ENCODE measurements around the gene SIRT2.

The SIRT2 gene

DNA sequence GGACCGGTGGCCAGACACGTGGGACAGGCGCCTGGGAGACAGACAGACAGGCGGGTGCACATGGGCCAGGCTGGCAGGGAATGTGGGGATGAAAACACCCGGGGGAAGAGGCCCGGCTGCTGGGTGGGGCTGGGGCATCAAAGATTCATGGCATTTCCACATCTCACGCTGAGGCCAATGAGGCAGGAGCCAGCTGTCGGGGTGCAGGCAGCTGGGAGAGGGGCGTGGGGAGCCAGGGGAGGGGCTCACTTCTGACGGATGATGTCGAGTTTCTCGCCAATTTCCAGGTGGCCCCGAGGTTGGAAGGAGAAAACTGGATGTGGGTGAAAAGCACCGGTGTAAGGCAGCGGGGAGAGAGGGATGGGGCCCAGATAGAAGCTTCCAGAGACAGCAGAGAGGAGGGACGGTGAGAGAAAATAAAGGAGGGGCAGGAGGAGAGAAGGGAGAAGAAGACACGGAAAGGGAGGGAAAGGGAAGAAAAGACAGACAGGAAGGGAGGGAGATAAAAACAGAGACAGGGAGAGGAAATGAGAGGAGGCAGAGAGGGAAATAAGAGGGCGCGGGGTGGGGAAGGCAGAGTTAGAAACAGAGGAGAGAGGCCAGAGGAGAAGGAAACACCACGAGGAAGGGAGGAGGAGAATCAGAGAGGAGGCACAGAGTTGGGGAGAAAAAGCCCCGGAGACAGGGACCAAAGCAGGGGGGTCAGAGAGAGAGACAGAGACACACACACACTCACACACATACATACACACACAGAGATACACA is 20.6 kb upstream of the SIRT2 start:
- DNase-seq: no peak

- DNase-seq: no peak
Measured at GRCh38 chr19:38918526-38918925, 19.1 kb upstream of the SIRT2 start.

DNA sequence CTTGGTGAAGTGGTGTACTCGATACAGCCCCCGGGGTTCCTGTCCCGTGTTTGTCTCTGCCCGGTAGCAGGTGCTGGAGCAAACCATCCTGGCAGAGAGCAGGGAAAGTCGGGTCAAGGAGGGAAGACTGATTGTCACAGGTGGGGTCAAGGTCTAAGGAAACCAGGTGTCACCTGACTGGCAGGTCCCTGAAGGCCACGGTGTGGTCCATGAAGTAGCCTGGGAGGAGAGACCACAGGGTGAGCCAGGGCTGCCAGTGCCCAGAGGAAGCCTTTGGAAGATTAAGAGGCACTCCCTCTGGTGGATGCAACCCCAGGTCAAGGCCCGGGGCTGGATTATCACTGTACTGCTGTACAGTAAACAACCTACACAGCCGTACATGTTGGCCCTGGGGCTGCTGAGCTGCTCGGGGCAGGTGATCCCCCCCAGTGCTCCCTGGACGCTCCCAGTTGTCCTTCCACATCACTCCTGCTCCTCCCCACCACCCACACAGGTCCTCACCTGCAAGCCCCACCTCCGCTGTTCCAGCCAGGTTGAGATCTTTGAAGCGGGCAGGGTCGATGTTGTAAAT is 18.6 kb upstream of the SIRT2 start:
- DNase-seq: peak in 2 of 3 donors; percentile 12

DNA sequence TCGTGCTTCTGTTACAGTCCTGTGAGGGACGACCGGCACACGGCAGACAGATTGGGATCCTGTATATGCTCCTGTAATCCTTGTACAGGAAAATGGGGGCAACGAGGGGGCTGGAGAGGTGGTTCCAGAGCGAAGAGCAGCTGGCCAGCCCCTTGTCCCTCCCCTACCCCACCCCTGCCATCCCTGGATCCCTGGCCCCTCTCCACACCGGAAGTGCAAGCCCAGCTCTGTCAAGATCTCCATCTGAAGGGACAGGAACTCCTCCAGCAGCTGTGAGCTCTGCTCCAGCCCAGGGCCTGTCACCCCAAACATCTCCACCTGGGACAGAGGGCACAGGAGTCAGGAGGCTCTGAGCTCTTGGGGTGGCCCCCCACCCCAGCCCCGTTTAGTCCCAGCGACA is 18.1 kb upstream of the SIRT2 start:
- no peak for DNase-seq

- no peak for DNase-seq
Measured at GRCh38 chr19:38915329-38916321, 16.2 kb upstream of the SIRT2 start.

GRCh38 chr19:38913958-38914357 is 14.5 kb upstream of the SIRT2 start:
- DNase-seq: no peak

GRCh38 chr19:38912600-38913514 is 13.4 kb upstream of the SIRT2 start:
- peak; percentile 66 to 74 (median 66) for DNase-seq

DNA sequence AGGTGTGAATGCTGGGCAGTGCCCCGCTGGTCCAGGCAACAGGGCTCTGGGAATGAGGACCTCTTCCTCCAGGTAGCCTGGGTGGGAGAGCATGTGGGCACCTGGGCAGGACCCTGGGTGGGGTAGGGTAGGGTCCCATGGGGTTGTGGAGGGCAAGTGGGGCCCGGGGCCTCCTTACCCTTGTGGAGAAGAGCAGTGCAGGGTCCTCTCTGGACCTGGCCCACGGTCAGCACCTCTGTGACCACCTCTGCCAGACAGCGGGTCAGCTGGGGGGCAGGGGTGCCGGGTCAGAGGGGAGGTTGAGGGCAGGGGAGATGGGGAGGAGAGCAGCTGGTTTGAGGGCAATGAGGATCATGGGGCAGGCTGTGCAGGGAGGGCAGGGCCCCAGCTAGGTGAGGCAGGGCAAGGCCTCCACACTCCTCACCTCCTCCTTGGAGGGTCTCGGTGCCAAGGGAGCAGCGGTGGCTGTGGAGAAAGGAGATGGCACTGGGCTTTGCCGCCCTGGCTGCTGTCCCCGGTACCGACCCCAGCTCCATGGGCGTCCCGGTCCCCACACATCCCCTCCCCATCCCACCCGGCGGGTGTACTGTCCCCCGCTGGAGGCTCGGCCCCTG is 12.1 kb upstream of the SIRT2 start:
- DNase-seq: no peak

GRCh38 chr19:38910488-38910887 is 11.1 kb upstream of the SIRT2 start:
- DNase-seq: no peak

DNA sequence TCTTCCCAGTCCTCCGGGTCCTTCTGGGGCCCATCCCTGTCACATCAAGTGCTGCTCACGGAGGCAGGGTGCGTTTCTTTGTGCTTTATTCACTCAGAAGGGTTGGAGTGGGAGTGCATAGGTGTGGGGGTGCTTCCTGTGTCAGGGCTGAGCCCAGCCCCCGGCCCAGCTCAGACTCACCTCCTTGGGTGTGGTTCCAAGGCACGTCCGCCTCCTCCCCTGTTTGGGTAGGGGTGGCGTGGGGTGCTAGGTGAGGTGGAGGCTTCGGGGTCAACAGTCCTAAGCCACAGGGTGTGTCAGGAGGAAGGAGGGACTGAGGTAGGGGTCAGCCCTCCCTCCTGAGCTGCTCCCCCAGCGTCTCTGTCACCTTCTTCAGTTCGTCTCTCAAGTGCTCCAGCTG is 9.5 kb upstream of the SIRT2 start:
- no peak for DNase-seq

GRCh38 chr19:38907670-38908069 is 8.3 kb upstream of the SIRT2 start:
- no peak for DNase-seq

DNA sequence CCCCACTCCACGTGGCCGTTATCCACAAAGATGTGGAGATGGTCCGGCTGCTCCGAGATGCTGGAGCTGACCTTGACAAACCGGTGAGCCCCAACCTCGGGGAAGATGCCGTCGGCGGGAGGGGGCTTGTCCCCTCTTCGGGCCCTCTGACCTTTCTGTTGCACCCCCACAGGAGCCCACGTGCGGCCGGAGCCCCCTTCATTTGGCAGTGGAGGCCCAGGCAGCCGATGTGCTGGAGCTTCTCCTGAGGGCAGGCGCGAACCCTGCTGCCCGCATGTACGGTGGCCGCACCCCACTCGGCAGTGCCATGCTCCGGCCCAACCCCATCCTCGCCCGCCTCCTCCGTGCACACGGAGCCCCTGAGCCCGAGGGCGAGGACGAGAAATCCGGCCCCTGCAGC is 7.8 kb upstream of the SIRT2 start:
- DNase-seq: no peak

DNA sequence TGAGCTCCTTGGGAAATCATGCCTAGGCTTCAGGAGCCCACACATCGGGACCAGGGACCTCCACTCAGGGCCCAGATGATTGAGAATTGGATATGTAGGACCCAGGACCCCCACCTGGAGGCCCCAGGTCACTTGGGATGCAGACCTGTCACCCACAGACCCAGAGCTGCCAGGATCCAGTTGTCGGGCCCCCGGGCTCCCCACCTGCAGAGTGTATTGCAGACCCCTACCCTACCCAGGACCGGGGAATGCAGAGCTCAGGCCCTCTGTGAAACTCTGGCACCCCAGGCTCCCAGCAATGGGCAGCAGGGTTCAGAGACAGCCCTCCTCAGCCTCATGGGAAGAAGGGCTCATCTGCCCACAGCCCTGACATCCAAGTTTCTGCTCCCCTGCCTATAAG is 6.2 kb upstream of the SIRT2 start:
- no peak for DNase-seq

GRCh38 chr19:38904581-38905539 is 5.4 kb upstream of the SIRT2 start:
- peak; percentile 27 to 52 (median 44) for DNase-seq

DNA sequence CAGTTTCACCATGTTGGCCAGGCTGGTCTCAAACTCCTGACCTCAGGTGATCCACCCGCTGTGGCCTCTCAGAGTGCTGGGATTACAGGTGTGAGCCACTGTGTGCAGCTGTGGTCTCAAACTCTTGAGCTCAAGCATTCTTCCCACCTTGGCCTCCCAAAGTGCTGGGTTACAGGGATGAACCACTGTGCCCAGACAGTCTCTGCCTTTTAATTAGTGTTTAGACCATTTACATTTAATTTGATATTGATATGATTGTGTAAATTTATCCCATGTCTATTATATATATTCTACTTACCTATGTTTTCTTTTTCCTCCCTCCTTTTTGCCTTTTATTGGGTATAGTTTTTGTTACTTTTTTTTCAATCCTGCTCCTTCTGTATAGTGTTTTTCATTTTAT is 2.3 kb upstream of the SIRT2 start:
- no peak for DNase-seq

DNA sequence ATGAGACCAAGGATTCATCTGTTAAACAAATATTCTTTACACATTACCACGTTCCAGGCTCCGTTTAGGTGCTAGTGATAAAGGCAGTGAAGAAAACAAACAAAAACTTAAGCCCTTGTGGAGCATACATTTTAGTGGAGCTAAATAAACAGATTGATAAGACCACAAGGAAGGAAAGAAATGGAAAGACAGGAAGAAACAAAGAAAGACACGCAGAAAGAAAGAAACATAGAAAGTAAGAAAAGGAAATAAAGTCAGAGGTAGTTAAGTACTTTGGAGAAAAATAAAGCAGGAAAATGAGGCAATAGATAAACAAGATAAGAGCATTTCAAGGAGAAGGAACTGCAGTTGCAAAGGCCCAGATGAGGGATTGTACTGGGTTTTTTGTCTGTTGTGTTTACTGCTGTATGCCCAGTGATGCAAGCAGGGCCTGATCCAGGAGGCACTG is 1.3 kb upstream of the SIRT2 start:
- peak in 2 of 3 donors; percentile 27 to 33 for DNase-seq

DNA sequence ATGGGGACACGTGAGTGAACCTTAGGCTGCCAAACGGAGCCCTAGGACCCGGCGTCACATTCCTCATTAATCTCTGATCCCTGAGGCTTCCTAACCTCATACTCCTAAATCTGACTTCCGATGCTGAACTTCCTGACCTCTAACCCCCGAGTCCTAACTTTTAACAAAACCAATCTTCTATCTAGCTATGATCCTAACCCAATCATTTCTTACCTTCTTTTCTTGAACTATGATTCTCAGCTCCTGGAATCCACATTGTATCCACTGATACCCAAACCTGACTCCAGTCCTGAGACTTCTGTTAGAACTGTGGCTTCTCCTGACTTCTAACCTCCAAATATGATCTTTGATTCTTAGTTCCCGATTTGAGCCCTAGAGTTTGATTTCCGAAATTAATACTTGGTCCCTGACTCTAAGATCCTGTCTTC is 798 bp upstream of the SIRT2 start:
- peak in 2 of 3 donors; percentile 72 to 76 for DNase-seq

DNA sequence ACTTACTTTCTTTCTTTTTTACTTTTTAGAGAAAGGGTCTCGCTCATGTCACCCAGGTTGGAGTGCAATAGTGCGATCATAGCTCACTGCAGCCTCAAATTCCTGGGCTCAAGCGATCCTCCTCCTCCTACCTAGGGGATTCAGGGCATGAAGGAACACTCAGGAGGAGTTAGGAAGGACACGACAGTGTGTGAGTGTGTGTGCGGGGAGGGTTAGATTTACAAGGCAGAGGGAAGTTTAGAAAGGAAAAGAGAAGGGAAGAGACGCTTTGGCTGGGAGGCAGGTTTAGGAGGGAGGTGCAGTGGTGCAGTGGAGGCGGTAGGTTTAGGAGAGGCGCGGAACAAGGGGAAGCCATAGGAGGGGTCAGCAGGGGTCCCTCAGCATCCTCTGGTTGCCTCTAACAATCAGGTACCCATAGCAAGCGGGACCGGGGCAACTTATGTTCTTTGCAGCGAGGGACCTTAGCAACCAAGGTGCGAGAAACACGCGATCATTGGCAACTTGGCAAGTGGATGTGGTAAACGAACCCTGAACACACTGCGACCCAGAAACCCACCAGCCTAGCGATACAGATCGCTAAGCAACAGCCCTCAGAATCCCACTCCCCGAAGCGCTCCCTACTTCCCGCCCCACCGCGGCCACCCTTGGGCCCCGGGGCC is 501 bp downstream of the SIRT2 start:
- peak in 2 of 3 donors; percentile 16 to 41 for DNase-seq

GRCh38 chr19:38894968-38895367 is 4.5 kb downstream of the SIRT2 start:
- no peak for DNase-seq

DNA sequence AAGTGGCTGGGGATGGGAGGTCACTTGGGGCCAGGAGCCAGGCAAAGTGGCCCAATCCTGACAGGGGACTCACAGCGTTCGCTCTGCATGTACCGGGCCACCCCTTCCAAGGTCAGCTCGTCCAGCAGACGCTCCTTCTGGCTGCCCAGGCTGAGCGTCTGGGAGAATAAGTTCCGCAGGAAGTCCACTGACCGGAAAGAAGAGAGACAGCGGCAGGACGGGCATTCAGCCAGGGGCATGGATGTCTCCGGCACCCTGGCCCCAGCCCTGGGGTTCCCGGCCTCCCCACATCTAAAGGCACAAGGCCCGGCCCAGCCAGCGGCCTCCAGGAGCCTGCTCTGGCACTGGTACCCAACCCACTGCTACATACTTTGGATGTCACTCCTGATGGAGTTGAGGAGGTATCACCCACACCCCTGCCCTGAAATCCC is 6.1 kb downstream of the SIRT2 start:
- no peak for DNase-seq
